HepG2 (cell line): ENCODE data around the gene STAM. TPM values are rescaled to one million over a fixed set of nuclear protein-coding genes. Genes with fewer than 3 reads are reported as not detected.

ENCODE experiments used
- ASH2L ChIP-seq: fragments of 300-600, 200-600 bp; sonication (generic); IDR thresholded peaks from 2 replicates; pipeline ENCODE4 v1.7.0; 2017; ENCODE audit warnings: low read depth, mild to moderate bottlenecking, moderate library complexity, mixed read lengths, low read length; ENCODE audit not compliant: insufficient read length
- FOXJ3 ChIP-seq: sonication (generic); formaldehyde crosslinking; IDR thresholded peaks from 2 replicates; pipeline ENCODE4 v1.4.0; 2020; ENCODE audit warnings: missing genetic modification reagents, mild to moderate bottlenecking, borderline replicate concordance
- HDAC1 ChIP-seq: sonication (generic); formaldehyde crosslinking; IDR thresholded peaks from 2 replicates; pipeline ENCODE4 v1.5.1; 2020; ENCODE audit warnings: mild to moderate bottlenecking, missing genetic modification reagents
- HNRNPH1 ChIP-seq: fragments of 200-400 bp; formaldehyde crosslinking; optimal IDR thresholded peaks from 2 replicates; pipeline ENCODE3; 2017; ENCODE audit warnings: mild to moderate bottlenecking, low read depth, low read length
- NFKB2 ChIP-seq: sonication (generic); formaldehyde crosslinking; IDR thresholded peaks from 2 replicates; pipeline ENCODE4 v1.4.0; 2020; ENCODE audit warnings: missing genetic modification reagents, borderline replicate concordance
- SALL2 ChIP-seq: sonication (generic); formaldehyde crosslinking; IDR thresholded peaks from 2 replicates; pipeline ENCODE4 v1.8.1; 2023; ENCODE audit warnings: mild to moderate bottlenecking, missing genetic modification reagents, inconsistent platforms
- SCMH1 ChIP-seq: sonication (generic); formaldehyde crosslinking; IDR thresholded peaks from 2 replicates; pipeline ENCODE4 v1.9.0; 2021; ENCODE audit warnings: missing genetic modification reagents, mild to moderate bottlenecking, borderline replicate concordance
- STAT5B ChIP-seq: sonication (generic); formaldehyde crosslinking; IDR thresholded peaks from 2 replicates; pipeline ENCODE4 v1.4.0; 2020; ENCODE audit warnings: missing genetic modification reagents
- ZNF317 ChIP-seq: sonication (generic); formaldehyde crosslinking; IDR thresholded peaks from 2 replicates; pipeline ENCODE4 v1.5.0; 2020; ENCODE audit warnings: mild to moderate bottlenecking, missing genetic modification reagents
- ZNF567 ChIP-seq: sonication (generic); formaldehyde crosslinking; IDR thresholded peaks from 2 replicates; pipeline ENCODE4 v1.8.1; 2023; ENCODE audit warnings: mild to moderate bottlenecking, missing genetic modification reagents, borderline replicate concordance
- ZNF570 ChIP-seq: sonication (generic); formaldehyde crosslinking; IDR thresholded peaks from 2 replicates; pipeline ENCODE4 v1.4.0; 2020; ENCODE audit warnings: mild to moderate bottlenecking, missing genetic modification reagents, borderline replicate concordance
- ZNF766 ChIP-seq: sonication (generic); formaldehyde crosslinking; IDR thresholded peaks from 2 replicates; pipeline ENCODE4 v1.5.0; 2020; ENCODE audit warnings: missing genetic modification reagents, borderline replicate concordance
- ZNF792 ChIP-seq: IDR thresholded peaks from 2 replicates; pipeline ENCODE4 v1.6.1; 2016
- polyA plus RNA-seq, 8 experiments: library from polyadenylated mRNA; depleted of rRNA in 3 of 8; stranded (reverse) in 7 of 8; unstranded in 1 of 8; fragments of >200 nt; fragmentation: Illumina TruSeq in 4 of 8; extraction: Trizol in 4 of 8; gene quantifications; 2 replicates each; pipeline versions ENCODE4 v1.2.1 to v1.2.3, GENCODE V29; 2011 to 2016; ENCODE audit warnings: low read depth in 4 of 8, missing spikeins in 1 of 8, mixed read lengths in 1 of 8; ENCODE audit not compliant: insufficient read depth in 1 of 8
- total RNA-seq, 5 experiments: library from RNA; depleted of rRNA; stranded (reverse); fragments of >200 nt; fragmentation: Illumina TruSeq; extraction: Trizol; gene quantifications; 2 replicates each; pipeline ENCODE4 v1.2.3, GENCODE V29; 2016; ENCODE audit warnings: low read depth in 1 of 5
- TF ChIP-seq, protein P1 (sequence below): sonication (generic); formaldehyde crosslinking; IDR thresholded peaks from 2 replicates; pipeline ENCODE4 v1.4.0; 2020; ENCODE audit warnings: mild to moderate bottlenecking, missing genetic modification reagents
- TF ChIP-seq, protein P2 (sequence below): sonication (generic); formaldehyde crosslinking; IDR thresholded peaks from 2 replicates; pipeline ENCODE4 v1.4.0; 2020; ENCODE audit warnings: mild to moderate bottlenecking, missing genetic modification reagents
- TF ChIP-seq, protein P3 (sequence below): sonication (generic); formaldehyde crosslinking; IDR thresholded peaks from 2 replicates; pipeline ENCODE4 v1.5.1; 2020; ENCODE audit warnings: missing genetic modification reagents, mild to moderate bottlenecking, borderline replicate concordance
- TF ChIP-seq, protein P4 (sequence below): IDR thresholded peaks from 2 replicates; pipeline ENCODE4 v1.6.1; 2016; ENCODE audit warnings: missing genetic modification reagents, missing compliant biosample characterization

STAM gene
- total and polyA plus RNA-seq, 2 of the 13 experiments (the other 11 are each of a cell fraction or from before 2014, with no cell fraction given): 19.5 to 25.1 TPM

DNA sequence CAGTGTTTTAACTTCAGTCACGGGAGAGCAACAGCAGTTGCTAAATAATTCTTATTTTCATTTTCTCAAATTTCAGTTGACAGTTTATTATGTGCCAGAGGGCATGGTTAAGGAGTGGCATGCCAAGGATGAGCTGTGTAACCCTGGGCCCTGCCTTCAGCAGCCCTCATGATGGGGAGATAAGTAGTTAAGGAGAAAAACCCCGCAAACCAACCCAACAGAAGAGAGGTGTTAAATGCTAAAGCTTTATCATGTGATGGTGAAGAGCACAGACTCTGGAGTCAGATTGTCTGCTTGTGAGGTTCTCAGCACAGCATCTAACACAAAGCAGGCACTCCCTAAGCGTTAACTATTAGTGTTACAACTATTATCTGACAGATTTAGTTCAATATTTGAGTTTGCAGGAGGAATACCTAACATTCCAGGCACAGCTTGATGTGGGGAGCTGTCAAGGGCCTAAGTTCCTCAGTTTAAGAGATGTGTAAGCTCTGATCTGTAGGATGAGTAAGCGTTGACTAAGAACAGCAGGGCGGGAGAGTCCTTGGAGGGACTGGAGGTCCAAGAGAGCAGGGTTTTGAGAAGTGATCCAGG is 29.6 kb downstream of the STAM start (continued):
- TF ChIP-seq, protein P1, sequence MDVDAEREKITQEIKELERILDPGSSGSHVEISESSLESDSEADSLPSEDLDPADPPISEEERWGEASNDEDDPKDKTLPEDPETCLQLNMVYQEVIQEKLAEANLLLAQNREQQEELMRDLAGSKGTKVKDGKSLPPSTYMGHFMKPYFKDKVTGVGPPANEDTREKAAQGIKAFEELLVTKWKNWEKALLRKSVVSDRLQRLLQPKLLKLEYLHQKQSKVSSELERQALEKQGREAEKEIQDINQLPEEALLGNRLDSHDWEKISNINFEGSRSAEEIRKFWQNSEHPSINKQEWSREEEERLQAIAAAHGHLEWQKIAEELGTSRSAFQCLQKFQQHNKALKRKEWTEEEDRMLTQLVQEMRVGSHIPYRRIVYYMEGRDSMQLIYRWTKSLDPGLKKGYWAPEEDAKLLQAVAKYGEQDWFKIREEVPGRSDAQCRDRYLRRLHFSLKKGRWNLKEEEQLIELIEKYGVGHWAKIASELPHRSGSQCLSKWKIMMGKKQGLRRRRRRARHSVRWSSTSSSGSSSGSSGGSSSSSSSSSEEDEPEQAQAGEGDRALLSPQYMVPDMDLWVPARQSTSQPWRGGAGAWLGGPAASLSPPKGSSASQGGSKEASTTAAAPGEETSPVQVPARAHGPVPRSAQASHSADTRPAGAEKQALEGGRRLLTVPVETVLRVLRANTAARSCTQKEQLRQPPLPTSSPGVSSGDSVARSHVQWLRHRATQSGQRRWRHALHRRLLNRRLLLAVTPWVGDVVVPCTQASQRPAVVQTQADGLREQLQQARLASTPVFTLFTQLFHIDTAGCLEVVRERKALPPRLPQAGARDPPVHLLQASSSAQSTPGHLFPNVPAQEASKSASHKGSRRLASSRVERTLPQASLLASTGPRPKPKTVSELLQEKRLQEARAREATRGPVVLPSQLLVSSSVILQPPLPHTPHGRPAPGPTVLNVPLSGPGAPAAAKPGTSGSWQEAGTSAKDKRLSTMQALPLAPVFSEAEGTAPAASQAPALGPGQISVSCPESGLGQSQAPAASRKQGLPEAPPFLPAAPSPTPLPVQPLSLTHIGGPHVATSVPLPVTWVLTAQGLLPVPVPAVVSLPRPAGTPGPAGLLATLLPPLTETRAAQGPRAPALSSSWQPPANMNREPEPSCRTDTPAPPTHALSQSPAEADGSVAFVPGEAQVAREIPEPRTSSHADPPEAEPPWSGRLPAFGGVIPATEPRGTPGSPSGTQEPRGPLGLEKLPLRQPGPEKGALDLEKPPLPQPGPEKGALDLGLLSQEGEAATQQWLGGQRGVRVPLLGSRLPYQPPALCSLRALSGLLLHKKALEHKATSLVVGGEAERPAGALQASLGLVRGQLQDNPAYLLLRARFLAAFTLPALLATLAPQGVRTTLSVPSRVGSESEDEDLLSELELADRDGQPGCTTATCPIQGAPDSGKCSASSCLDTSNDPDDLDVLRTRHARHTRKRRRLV (CRISPR knock-in tag): no peak
- TF ChIP-seq ZNF570 (CRISPR knock-in tag): no peak
- no peak for TF ChIP-seq STAT5B (CRISPR knock-in tag)
- no peak for TF ChIP-seq SCMH1 (CRISPR knock-in tag)
- no peak for TF ChIP-seq ZNF766 (CRISPR knock-in tag)
- TF ChIP-seq FOXJ3 (CRISPR knock-in tag): no peak
- TF ChIP-seq ASH2L: no peak
- TF ChIP-seq, protein P2, sequence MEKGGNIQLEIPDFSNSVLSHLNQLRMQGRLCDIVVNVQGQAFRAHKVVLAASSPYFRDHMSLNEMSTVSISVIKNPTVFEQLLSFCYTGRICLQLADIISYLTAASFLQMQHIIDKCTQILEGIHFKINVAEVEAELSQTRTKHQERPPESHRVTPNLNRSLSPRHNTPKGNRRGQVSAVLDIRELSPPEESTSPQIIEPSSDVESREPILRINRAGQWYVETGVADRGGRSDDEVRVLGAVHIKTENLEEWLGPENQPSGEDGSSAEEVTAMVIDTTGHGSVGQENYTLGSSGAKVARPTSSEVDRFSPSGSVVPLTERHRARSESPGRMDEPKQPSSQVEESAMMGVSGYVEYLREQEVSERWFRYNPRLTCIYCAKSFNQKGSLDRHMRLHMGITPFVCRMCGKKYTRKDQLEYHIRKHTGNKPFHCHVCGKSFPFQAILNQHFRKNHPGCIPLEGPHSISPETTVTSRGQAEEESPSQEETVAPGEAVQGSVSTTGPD (CRISPR knock-in tag): no peak
- 0 out of 2 replicates have a peak, but pooled peaks have one; percentile 16 for TF ChIP-seq HDAC1 (CRISPR knock-in tag)
- TF ChIP-seq, protein P3, sequence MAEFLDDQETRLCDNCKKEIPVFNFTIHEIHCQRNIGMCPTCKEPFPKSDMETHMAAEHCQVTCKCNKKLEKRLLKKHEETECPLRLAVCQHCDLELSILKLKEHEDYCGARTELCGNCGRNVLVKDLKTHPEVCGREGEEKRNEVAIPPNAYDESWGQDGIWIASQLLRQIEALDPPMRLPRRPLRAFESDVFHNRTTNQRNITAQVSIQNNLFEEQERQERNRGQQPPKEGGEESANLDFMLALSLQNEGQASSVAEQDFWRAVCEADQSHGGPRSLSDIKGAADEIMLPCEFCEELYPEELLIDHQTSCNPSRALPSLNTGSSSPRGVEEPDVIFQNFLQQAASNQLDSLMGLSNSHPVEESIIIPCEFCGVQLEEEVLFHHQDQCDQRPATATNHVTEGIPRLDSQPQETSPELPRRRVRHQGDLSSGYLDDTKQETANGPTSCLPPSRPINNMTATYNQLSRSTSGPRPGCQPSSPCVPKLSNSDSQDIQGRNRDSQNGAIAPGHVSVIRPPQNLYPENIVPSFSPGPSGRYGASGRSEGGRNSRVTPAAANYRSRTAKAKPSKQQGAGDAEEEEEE (CRISPR knock-in tag): no peak
- no peak for TF ChIP-seq NFKB2 (CRISPR knock-in tag)
- TF ChIP-seq ZNF567 (CRISPR knock-in tag): no peak
- no peak for TF ChIP-seq ZNF792 (CRISPR knock-in tag)
- no peak for TF ChIP-seq SALL2 (CRISPR knock-in tag)
- TF ChIP-seq HNRNPH1: no peak
- TF ChIP-seq, protein P4, sequence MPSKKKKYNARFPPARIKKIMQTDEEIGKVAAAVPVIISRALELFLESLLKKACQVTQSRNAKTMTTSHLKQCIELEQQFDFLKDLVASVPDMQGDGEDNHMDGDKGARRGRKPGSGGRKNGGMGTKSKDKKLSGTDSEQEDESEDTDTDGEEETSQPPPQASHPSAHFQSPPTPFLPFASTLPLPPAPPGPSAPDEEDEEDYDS: no peak
- no peak for TF ChIP-seq ZNF317
